ENCODE measurements around the gene KIF1A.
"Not testable (repeated sequence)": the region's sequence is repeated elsewhere in the genome, so short reads cannot be mapped to it uniquely, and the experiment has no call there.

KIF1A gene

DNA sequence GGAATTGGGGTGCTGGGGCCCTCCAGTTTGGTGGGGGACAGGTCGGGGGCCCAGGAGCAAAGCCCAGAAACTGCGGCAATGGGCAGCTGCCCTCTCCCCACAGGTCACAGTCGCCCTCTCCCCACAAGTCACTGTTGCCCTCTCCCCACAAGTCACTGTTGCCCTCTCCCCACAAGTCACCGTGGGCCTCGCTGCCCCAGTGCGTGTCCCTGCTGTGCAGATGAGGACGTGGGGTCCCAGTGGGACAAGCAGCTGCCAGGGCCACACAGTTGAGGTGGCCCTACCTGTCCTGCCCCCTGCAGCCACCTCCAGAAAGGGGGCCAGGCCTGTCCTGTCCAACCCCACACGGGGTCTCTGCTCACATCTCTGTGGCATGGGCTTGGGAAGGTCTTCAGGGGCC is 35.7 kb upstream of the KIF1A start:
- no peaks in the 10 kb centered on the region for H3K9me3 ChIP-seq (ENCODE audit: low read length)
- no peak overlapping the region for H2AFZ ChIP-seq (ENCODE audit: low read depth, low read length)
- no peak overlapping the region for H3K4me3 ChIP-seq (ENCODE audit: low read length)
- H3K4me1 ChIP-seq (ENCODE audit: insufficient read depth, low read length) = no peaks in the 10 kb centered on the region
- H3K36me3 ChIP-seq (ENCODE audit: insufficient read depth, low read length) = no peaks in the 10 kb centered on the region
- H3K27me3 ChIP-seq (ENCODE audit: insufficient read depth, low read length) = no peaks in the 10 kb centered on the region

DNA sequence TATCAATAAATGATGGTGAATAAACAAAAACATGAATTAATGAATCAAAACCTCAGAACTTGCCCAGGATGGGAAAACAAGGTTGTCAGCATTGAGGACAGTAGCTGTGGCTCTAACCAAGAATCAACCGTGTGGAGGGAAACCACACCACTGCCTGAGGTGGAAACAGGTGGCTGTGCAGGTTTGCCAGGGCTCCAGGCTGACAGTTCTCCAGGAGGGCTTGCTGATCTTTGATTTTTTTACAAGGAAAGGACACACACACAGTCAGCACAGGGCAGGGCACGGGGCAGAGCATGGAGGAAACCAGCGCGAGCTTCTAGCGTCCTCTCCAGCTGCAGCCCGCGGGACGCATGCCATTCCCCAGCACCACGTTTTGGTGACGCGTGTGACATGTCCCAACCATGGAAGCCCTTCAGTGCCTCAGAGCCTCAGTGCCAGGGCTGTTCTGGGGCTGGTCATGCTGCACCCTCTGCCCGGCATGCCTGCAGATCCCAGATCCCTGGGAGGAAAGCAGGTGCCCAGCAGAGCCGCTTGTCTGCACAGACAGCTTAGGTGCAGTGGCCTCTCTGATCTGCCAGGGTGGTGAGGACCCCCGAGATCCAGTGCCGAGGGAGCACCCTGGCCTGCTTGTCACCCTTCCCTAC is 32.8 kb upstream of the KIF1A start:
- H3K27me3 ChIP-seq (ENCODE audit: insufficient read depth, low read length) = no peaks in the 10 kb centered on the region
- no peak overlapping the region for H2AFZ ChIP-seq (ENCODE audit: low read depth, low read length)
- H3K9me3 ChIP-seq (ENCODE audit: low read length) = no peaks in the 10 kb centered on the region
- no peaks in the 10 kb centered on the region for H3K4me1 ChIP-seq (ENCODE audit: insufficient read depth, low read length)
- no peak overlapping the region for H3K4me3 ChIP-seq (ENCODE audit: low read length)
- no peaks in the 10 kb centered on the region for H3K36me3 ChIP-seq (ENCODE audit: insufficient read depth, low read length)

DNA sequence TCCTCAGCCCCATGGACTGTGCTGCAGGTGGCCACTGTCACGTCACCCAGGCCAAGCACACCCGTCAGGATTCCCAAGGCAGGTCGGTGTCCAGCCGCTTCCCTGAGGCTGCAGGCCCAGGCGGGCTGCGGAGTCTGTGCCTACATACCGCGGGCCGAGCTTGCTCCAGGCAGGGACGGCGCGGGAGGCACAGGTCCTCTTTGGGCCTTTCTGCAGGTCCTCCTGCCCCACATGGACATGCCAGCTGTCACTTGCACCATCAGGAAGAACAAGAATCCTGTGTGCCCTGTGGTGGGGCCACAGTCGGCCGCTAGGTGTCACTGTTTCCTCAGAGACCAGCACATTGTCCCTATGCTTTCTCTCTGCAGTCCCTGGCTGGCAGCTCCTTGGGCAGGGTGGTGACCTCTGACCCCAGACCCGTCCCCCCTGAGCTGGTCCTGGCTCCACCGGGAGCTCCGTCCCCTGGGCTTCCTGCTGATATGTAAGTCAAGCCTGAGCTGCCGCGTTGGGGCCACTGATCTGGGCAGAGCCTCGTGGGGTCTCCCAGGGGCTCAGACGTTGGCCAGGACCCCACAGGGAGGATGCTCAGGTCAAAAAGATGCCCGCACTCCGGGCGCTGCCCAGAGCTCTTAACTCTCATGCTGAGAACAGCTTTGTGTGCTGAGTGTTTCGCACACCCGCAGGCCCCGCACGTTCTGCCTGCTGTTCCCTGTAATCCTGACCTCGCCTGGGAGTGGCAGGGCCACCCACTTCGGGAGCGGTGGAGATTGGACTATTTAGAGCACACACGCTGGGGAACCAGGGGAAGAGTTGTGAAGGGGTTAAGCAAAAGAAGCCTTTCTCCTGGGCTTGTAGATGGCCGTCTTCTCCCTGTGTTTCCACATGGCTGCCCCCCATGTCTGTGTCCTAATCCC is 31.3 kb upstream of the KIF1A start:
- H3K27me3 ChIP-seq (ENCODE audit: insufficient read depth, low read length) = no peaks in the 10 kb centered on the region
- peaks cover 10% of the 10 kb centered on the region for H3K4me1 ChIP-seq (ENCODE audit: insufficient read depth, low read length)
- H3K36me3 ChIP-seq (ENCODE audit: insufficient read depth, low read length) = no peaks in the 10 kb centered on the region
- H3K4me3 ChIP-seq (ENCODE audit: low read length) = no peak overlapping the region
- H3K9me3 ChIP-seq (ENCODE audit: low read length) = no peaks in the 10 kb centered on the region
- no peak overlapping the region for H2AFZ ChIP-seq (ENCODE audit: low read depth, low read length)

DNA sequence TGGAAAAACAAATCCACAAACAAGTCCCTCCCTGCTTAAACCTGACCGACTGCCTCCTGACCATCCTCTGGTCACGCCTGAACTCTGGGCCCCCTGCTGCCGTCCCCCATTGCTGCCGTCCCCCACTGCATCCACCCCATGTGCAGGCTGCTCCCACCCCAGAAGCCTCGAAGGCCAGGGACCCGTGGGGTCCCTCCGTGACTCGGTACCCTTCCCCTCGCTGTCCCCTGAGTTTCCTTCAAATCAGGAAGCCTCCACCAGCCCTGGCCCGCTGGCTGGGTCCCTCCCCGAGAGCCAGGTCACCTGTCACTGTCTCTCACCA is 30.7 kb upstream of the KIF1A start:
- Histone ChIP-seq H3K9me3 (ENCODE audit: low read length) (peaks cover 2% of the 10 kb centered on the region), H3K36me3 (ENCODE audit: insufficient read depth, low read length) (no peaks in the 10 kb centered on the region), H3K27me3 (ENCODE audit: insufficient read depth, low read length) (no peaks in the 10 kb centered on the region), H2AFZ (ENCODE audit: low read depth, low read length) (no peak overlapping the region), H3K4me3 (ENCODE audit: low read length) (no peak overlapping the region), H3K4me1 (ENCODE audit: insufficient read depth, low read length) (peaks cover 12% of the 10 kb centered on the region)

DNA sequence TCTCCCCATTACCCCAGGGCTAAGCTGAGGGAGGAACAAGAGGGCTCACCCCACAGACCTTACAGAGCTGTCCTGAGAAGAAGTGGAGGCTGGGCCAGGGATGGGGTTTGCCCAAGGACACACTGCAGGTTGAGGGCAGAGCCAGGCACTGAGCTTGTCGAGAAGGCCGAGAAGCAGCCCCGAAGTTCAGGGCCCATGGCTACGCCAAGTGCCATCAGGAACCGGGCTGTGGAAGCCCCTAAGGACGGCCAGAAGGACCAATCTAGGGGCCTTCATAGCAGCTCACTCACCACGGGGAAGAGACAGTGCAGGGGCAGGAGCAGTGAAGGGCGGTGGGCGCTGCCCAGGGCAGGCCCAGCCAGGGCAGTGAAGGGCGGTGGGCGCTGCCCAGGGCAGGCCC is 30.0 kb upstream of the KIF1A start:
- H3K27me3 ChIP-seq (ENCODE audit: insufficient read depth, low read length) = no peaks in the 10 kb centered on the region
- no peak overlapping the region for H3K4me3 ChIP-seq (ENCODE audit: low read length)
- H3K36me3 ChIP-seq (ENCODE audit: insufficient read depth, low read length) = no peaks in the 10 kb centered on the region
- no peak overlapping the region for H2AFZ ChIP-seq (ENCODE audit: low read depth, low read length)
- peaks cover 12% of the 10 kb centered on the region for H3K4me1 ChIP-seq (ENCODE audit: insufficient read depth, low read length)
- H3K9me3 ChIP-seq (ENCODE audit: low read length) = peaks cover 2% of the 10 kb centered on the region

DNA sequence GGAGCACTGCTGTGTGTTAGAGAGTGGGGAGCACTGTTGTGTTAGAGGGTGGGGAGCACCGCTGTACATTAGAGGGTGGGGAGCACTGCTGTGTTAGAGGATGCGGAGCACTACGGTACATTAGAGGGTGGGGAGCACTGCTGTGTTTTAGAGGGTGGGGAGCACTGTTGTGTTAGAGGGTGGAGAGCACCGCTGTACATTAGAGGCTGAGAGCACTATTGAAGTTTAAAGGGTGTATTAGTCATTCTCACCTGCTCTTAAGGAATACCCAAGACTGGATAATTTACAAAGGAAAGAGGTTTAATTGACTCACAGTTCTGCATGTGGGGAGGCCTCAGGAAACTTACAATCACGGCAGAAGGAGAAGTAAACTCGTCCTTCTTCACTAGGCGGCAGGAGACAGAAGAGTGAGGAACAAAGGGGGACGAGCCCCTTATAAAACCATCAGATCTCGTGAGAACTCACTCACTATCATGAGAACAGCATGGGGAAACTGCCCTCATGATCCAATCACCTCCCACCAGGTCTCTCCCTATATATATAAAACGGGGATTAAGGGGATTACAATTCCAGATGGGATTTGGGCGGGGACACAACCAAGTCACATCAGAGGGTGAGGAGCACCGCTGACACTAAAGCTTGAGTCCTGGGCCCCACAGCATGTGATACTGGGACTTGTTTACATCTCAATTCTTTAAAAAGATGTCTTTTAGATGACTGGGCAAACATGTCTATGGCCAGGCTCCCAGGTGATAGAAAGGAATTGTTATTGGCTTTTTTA is 29.1 kb upstream of the KIF1A start:
- H3K9me3 ChIP-seq (ENCODE audit: low read length) = peaks cover 2% of the 10 kb centered on the region
- H3K27me3 ChIP-seq (ENCODE audit: insufficient read depth, low read length) = no peaks in the 10 kb centered on the region
- no peak overlapping the region for H3K4me3 ChIP-seq (ENCODE audit: low read length)
- no peak overlapping the region for H2AFZ ChIP-seq (ENCODE audit: low read depth, low read length)
- no peaks in the 10 kb centered on the region for H3K36me3 ChIP-seq (ENCODE audit: insufficient read depth, low read length)
- peaks cover 12% of the 10 kb centered on the region for H3K4me1 ChIP-seq (ENCODE audit: insufficient read depth, low read length)

DNA sequence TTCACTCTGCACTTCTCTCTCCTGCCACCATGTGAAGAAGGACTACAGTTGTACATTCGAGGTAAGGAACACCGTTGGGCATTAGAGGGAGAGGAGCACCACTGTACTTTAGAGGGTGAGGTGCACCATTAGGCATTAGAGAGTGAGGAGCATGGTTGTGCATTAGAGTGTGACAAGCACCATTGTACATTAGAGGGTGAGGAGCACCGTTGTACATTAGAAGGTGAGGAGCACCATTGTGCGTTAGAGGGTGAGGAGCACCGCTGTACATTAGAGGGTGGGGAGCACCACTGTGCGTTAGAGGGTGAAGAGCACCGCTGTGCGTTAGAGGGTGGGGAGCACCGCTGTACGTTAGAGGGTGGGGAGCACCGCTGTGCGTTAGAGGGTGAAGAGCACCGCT is 27.8 kb upstream of the KIF1A start:
- Histone ChIP-seq H3K9me3 (ENCODE audit: low read length) (peaks cover 2% of the 10 kb centered on the region), H3K4me3 (ENCODE audit: low read length) (no peak overlapping the region), H2AFZ (ENCODE audit: low read depth, low read length) (no peak overlapping the region), H3K4me1 (ENCODE audit: insufficient read depth, low read length) (peaks cover 15% of the 10 kb centered on the region), H3K27me3 (ENCODE audit: insufficient read depth, low read length) (no peaks in the 10 kb centered on the region), H3K36me3 (ENCODE audit: insufficient read depth, low read length) (no peaks in the 10 kb centered on the region)

DNA sequence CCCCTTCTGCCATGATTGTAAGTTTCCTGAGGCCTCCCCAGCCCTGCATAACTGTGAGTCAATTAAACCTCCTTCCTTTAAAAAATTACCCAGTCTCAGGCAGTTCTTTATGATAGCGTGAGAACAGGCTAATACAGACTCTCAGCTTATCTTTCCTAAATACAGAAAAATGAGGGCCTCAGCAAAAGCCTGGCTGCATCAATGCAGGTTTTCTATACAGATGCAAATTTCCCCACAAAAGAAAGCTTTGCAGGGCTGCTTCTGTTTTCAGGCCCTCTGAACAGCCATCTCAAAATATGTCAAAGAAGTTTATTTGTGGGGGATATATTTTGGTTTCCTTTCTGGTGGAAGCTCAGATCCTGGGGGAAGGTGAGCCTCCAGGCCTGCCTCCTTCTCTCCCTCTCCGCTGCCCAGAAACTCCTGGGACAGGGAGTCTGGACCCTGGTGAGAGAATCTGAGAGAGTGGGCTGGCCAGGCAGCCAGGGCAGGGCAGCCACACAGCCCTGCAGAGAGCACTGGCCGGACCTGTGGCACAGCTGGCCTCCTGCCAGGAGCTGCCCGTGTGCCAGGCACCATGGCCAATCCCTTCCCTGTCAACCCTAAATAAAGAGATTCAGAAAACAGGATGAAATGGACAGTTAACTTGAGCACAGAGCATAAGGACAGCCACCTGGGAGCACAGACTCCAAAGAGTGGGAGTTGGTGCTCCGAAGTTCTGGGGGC is 27.0 kb upstream of the KIF1A start:
- no peaks in the 10 kb centered on the region for H3K36me3 ChIP-seq (ENCODE audit: insufficient read depth, low read length)
- H3K9me3 ChIP-seq (ENCODE audit: low read length) = peaks cover 2% of the 10 kb centered on the region

DNA sequence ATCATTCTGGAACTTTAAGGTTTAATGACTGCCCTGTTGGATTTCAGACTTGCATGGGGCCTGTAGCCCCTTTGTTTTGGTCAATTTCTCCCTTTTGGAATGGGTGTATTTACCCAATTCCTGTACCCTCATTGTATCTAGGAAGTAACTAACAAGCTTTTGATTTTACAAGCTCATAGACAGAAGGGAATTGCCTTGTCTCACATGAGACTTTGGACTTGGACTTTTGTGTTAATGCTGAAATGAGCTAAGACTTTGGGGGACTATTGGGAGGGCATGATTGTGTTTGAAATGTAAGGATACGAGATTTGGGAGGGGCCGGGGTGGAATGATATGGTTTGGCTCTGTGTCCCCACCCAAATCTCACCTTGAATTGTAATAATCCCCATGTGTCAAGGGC is 26.3 kb upstream of the KIF1A start:
- not testable (repeated sequence) for H3K4me3 ChIP-seq (ENCODE audit: low read length); H3K9me3 ChIP-seq (ENCODE audit: low read length); H3K27me3 ChIP-seq (ENCODE audit: insufficient read depth, low read length); H3K36me3 ChIP-seq (ENCODE audit: insufficient read depth, low read length); H2AFZ ChIP-seq (ENCODE audit: low read depth, low read length)
- peaks cover 15% of the 10 kb centered on the region for H3K4me1 ChIP-seq (ENCODE audit: insufficient read depth, low read length)

More for the DNA sequence above, 27.0 kb upstream of the KIF1A start:
- peaks cover 15% of the 10 kb centered on the region for H3K4me1 ChIP-seq (ENCODE audit: insufficient read depth, low read length)
- no peak overlapping the region for H3K4me3 ChIP-seq (ENCODE audit: low read length)
- peaks cover 3% of the 10 kb centered on the region for H3K27me3 ChIP-seq (ENCODE audit: insufficient read depth, low read length)
- H2AFZ ChIP-seq (ENCODE audit: low read depth, low read length) = no peak overlapping the region

DNA sequence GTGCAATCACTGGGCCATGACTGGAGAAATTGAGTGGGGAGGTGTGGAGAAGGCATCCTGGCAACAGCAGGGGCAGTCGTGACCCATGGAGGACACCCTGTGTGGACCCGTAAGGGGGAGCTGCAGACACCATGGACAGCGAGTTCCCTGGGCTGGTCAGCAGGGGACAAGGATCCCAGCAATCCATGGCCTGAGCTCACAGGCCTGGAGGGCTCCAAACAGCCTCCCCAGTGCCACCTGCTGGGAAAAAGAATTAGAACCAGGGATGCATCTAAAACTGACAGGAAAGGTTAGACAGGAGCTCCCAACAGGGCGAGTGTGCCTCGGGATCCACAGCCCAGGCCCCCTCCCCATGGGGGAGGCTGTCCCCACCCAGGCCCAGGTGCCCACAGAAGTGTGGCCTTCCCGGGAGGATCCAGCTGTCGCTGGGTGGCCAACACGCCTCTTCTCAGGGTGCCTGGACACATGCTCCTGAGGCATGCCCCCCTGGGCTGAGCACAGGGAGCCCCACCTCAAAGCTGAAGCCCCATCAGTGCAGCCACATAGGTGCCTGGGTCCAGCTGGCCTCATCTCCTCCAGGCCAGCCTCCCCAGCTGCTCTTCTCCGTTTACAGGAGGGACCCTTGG is 20.5 kb upstream of the KIF1A start:
- H3K36me3 ChIP-seq (ENCODE audit: insufficient read depth, low read length) = no peaks in the 10 kb centered on the region
- H3K4me3 ChIP-seq (ENCODE audit: low read length) = no peak overlapping the region
- peaks cover 6% of the 10 kb centered on the region for H3K27me3 ChIP-seq (ENCODE audit: insufficient read depth, low read length)
- no peak overlapping the region for H2AFZ ChIP-seq (ENCODE audit: low read depth, low read length)
- H3K9me3 ChIP-seq (ENCODE audit: low read length) = no peaks in the 10 kb centered on the region
- peaks cover 3% of the 10 kb centered on the region for H3K4me1 ChIP-seq (ENCODE audit: insufficient read depth, low read length)

DNA sequence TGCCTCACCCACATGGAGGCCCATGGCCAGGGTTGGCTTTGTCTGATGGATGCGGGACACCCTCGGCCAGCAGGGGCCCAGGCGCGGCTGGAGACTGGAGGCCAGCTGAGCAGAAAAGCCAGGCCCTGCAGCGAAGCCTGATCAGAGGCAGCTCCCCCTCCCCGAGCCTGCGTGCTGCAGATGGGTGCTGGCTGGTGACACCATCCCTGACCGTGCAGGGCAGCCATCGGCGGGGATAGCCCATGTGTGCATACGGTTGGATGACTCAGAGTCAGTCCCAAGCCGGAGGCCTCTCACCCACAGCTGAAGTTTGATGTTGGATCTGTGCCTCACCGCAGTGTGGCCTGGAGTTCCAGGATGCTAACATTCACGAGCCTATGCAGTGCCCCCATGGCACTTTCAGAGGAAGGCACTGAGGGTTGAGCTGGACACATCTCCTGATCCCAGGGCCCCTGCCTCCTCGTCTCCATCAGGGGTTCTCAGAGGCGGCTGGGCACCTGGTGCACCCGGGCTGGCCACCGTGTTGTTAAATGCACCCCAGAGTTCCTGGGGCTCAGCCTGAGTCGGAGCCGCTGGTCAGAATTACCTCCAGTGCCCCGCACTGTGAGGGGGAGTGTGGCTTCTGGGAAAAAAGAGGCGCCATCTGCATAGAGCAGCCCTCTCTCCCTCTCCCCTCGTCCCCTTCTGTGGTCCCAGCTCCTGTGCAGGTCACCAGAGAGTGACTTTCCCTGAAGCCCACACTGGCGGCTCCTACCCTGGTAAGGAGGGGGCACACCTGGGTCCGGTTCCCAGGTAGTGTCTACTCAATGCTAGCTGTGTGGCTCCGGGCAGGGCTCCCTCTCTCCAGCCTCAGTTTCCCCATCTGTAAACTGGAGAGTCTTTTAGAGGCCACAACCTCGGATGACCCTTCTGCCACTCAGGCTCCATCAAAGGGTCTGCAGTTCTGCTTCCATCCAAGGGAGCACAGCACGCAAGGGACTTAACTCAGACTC is 19.4 kb upstream of the KIF1A start:
- no peaks in the 10 kb centered on the region for H3K9me3 ChIP-seq (ENCODE audit: low read length)
- no peaks in the 10 kb centered on the region for H3K36me3 ChIP-seq (ENCODE audit: insufficient read depth, low read length)
- no peak overlapping the region for H2AFZ ChIP-seq (ENCODE audit: low read depth, low read length)
- H3K27me3 ChIP-seq (ENCODE audit: insufficient read depth, low read length) = peaks cover 9% of the 10 kb centered on the region
- no peak overlapping the region for H3K4me3 ChIP-seq (ENCODE audit: low read length)
- peaks cover 3% of the 10 kb centered on the region for H3K4me1 ChIP-seq (ENCODE audit: insufficient read depth, low read length)

DNA sequence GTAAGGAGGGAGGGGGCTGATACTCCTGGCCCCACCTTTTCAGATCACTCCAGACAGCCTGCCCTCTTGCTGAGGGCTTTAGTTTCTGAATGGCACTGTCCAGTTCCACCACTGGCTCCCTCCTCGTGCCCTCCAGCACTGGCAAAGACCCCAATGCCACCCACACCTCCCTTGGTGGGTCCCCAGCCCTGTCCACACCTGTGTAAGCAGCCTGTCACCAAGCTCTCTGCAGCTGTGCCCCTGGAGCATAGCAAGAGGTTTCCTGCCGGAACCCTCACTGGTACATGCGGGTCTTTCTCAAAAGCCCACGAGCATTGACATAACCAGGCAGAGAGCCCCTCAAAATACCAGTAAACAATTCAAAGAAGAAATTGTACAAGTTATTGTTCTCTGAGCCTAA is 17.6 kb upstream of the KIF1A start:
- Histone ChIP-seq H3K36me3 (ENCODE audit: insufficient read depth, low read length) (no peaks in the 10 kb centered on the region), H3K27me3 (ENCODE audit: insufficient read depth, low read length) (peaks cover 9% of the 10 kb centered on the region), H3K9me3 (ENCODE audit: low read length) (no peaks in the 10 kb centered on the region), H3K4me3 (ENCODE audit: low read length) (no peak overlapping the region), H3K4me1 (ENCODE audit: insufficient read depth, low read length) (peaks cover 12% of the 10 kb centered on the region), H2AFZ (ENCODE audit: low read depth, low read length) (no peak overlapping the region)

Data from neuron (in vitro differentiated cells).